ENCODE measurements around the gene USP13. TPM values are rescaled to one million over a fixed set of nuclear protein-coding genes. Genes with fewer than 3 reads are reported as not detected.
A peak's percentile ranks its signal among the peaks of the same experiment; 100 is the strongest.
"Not testable (repeated sequence)": the region's sequence is repeated elsewhere in the genome, so short reads cannot be mapped to it uniquely, and the experiment has no call there.

USP13 gene
- total and polyA plus RNA-seq, 2 experiments from 2014 or later = 9.6 to 15.7 TPM

- no peaks in the 10 kb centered on the region for H3K36me3 ChIP-seq (replicated peaks; ENCODE audit: insufficient read depth, low read depth)
- H2AFZ ChIP-seq = no peak overlapping the region
- no peak for DNase-seq (ENCODE audit: low spot score)
- TF ChIP-seq EZH2 (IDR thresholded peaks at IDR 0.05; ENCODE audit: borderline replicate concordance) = no peak
- no peaks in the 10 kb centered on the region for H3K27me3 ChIP-seq
- WGBS (ENCODE audit: low lambda C conversion rate, missing lambda C conversion rate) = over 99% methylated on average over 5 of the region's 5 CpGs
- H3K27ac ChIP-seq = no peak overlapping the region
- no peaks in the 10 kb centered on the region for H3K9me3 ChIP-seq (ENCODE audit: low read depth)
- no peaks in the 10 kb centered on the region for H4K20me1 ChIP-seq (ENCODE audit: insufficient read depth, poor library complexity, severe bottlenecking)
- H3K9me2 ChIP-seq (replicated peaks; ENCODE audit: insufficient read depth) = no peaks in the 10 kb centered on the region
- H3K4me3 ChIP-seq = no peak overlapping the region
- peaks cover under 1% of the 10 kb centered on the region for H3K4me1 ChIP-seq (ENCODE audit: insufficient read depth)
- H3K4me2 ChIP-seq = no peak overlapping the region
- peaks cover 47% of the 10 kb centered on the region for H3K79me2 ChIP-seq
These were observed 23.2 kb downstream of the USP13 start for GRCh38 chr3:179676081-179676480.

GRCh38 chr3:179677884-179678283 lies 25.0 kb downstream of the USP13 start:
- no peak overlapping the region for H3K27ac ChIP-seq
- H3K4me3 ChIP-seq = no peak overlapping the region
- peaks cover 34% of the 10 kb centered on the region for H3K79me2 ChIP-seq
- H3K9me3 ChIP-seq (ENCODE audit: low read depth) = no peaks in the 10 kb centered on the region
- no peaks in the 10 kb centered on the region for H4K20me1 ChIP-seq (ENCODE audit: insufficient read depth, poor library complexity, severe bottlenecking)
- DNase-seq (ENCODE audit: low spot score) = no peak
- TF ChIP-seq CTCF (IDR thresholded peaks at IDR 0.05; ENCODE audit: poor library complexity) (no peak), EZH2 (IDR thresholded peaks at IDR 0.05; ENCODE audit: borderline replicate concordance) (no peak), EZH2phosphoT487 (IDR thresholded peaks at IDR 0.05; ENCODE audit: low read depth, severe bottlenecking, unreplicated experiment) (no peak)
- H2AFZ ChIP-seq = no peak overlapping the region
- peaks cover 17% of the 10 kb centered on the region for H3K4me1 ChIP-seq (ENCODE audit: insufficient read depth)
- 85% methylated on average over 2 of the region's 2 CpGs for WGBS (ENCODE audit: low lambda C conversion rate, missing lambda C conversion rate)
- H3K27me3 ChIP-seq = no peaks in the 10 kb centered on the region
- no peaks in the 10 kb centered on the region for H3K9me2 ChIP-seq (replicated peaks; ENCODE audit: insufficient read depth)
- H3K36me3 ChIP-seq (replicated peaks; ENCODE audit: insufficient read depth, low read depth) = no peaks in the 10 kb centered on the region
- no peak overlapping the region for H3K4me2 ChIP-seq

GRCh38 chr3:179681492-179682263 lies 28.8 kb downstream of the USP13 start:
- Histone ChIP-seq H3K36me3 (replicated peaks; ENCODE audit: insufficient read depth, low read depth) (no peaks in the 10 kb centered on the region), H3K4me2 (peak overlapping the region; percentile 69), H3K9me3 (ENCODE audit: low read depth) (no peaks in the 10 kb centered on the region), H3K4me3 (no peak overlapping the region), H4K20me1 (ENCODE audit: insufficient read depth, poor library complexity, severe bottlenecking) (no peaks in the 10 kb centered on the region), H3K4me1 (ENCODE audit: insufficient read depth) (peaks cover 19% of the 10 kb centered on the region), H3K27ac (peak overlapping the region; percentile 56), H3K9me2 (replicated peaks; ENCODE audit: insufficient read depth) (no peaks in the 10 kb centered on the region), H3K79me2 (peaks cover 16% of the 10 kb centered on the region), H2AFZ (peak overlapping the region; percentile 42), H3K27me3 (no peaks in the 10 kb centered on the region)
- WGBS (ENCODE audit: low lambda C conversion rate, missing lambda C conversion rate) = 58% methylated on average over 21 of the region's 21 CpGs
- no peak for DNase-seq (ENCODE audit: low spot score)
- no peak for TF ChIP-seq CTCF (IDR thresholded peaks at IDR 0.05; ENCODE audit: poor library complexity)
- no peak for TF ChIP-seq EZH2 (IDR thresholded peaks at IDR 0.05; ENCODE audit: borderline replicate concordance)
- no peak for TF ChIP-seq EZH2phosphoT487 (IDR thresholded peaks at IDR 0.05; ENCODE audit: low read depth, severe bottlenecking, unreplicated experiment)

GRCh38 chr3:179682426-179683080 lies 29.7 kb downstream of the USP13 start:
- no peak overlapping the region for H3K4me3 ChIP-seq
- no peaks in the 10 kb centered on the region for H3K27me3 ChIP-seq
- peak overlapping the region; percentile 69 for H3K4me2 ChIP-seq
- TF ChIP-seq EZH2 (IDR thresholded peaks at IDR 0.05; ENCODE audit: borderline replicate concordance) (no peak), CTCF (IDR thresholded peaks at IDR 0.05; ENCODE audit: poor library complexity) (no peak), EZH2phosphoT487 (IDR thresholded peaks at IDR 0.05; ENCODE audit: low read depth, severe bottlenecking, unreplicated experiment) (no peak)
- no peaks in the 10 kb centered on the region for H4K20me1 ChIP-seq (ENCODE audit: insufficient read depth, poor library complexity, severe bottlenecking)
- peaks cover 11% of the 10 kb centered on the region for H3K79me2 ChIP-seq
- WGBS (ENCODE audit: low lambda C conversion rate, missing lambda C conversion rate) = 65% methylated on average over 4 of the region's 4 CpGs
- no peak for DNase-seq (ENCODE audit: low spot score)
- no peak overlapping the region for H2AFZ ChIP-seq
- no peaks in the 10 kb centered on the region for H3K9me3 ChIP-seq (ENCODE audit: low read depth)
- no peaks in the 10 kb centered on the region for H3K9me2 ChIP-seq (replicated peaks; ENCODE audit: insufficient read depth)
- peaks cover 19% of the 10 kb centered on the region for H3K4me1 ChIP-seq (ENCODE audit: insufficient read depth)
- no peak overlapping the region for H3K27ac ChIP-seq
- H3K36me3 ChIP-seq (replicated peaks; ENCODE audit: insufficient read depth, low read depth) = no peaks in the 10 kb centered on the region

- peaks cover 19% of the 10 kb centered on the region for H3K4me1 ChIP-seq (ENCODE audit: insufficient read depth)
- not testable (repeated sequence) for H3K79me2 ChIP-seq; H3K9me3 ChIP-seq (ENCODE audit: low read depth); H3K4me2 ChIP-seq; H3K36me3 ChIP-seq (replicated peaks; ENCODE audit: insufficient read depth, low read depth); H3K4me3 ChIP-seq; H3K9me2 ChIP-seq (replicated peaks; ENCODE audit: insufficient read depth); H4K20me1 ChIP-seq (ENCODE audit: insufficient read depth, poor library complexity, severe bottlenecking); H3K27ac ChIP-seq; DNase-seq (ENCODE audit: low spot score); H2AFZ ChIP-seq; H3K27me3 ChIP-seq
- 85% methylated on average over 5 of the region's 5 CpGs for WGBS (ENCODE audit: low lambda C conversion rate, missing lambda C conversion rate)
These were observed 30.4 kb downstream of the USP13 start for GRCh38 chr3:179683286-179683685.

Measured in hepatocyte (in vitro differentiated cells).